Endothelial cell of umbilical vein (primary cell): ENCODE data around the gene LRRK1. TPM values are rescaled to one million over a fixed set of nuclear protein-coding genes. Genes with fewer than 3 reads are reported as not detected.

Source experiments
- BruUV-seq: library from RNA; stranded (reverse); fragments of 400-500 nt; replicated peaks from 2 replicates; lab custom pipeline; 2021; lab: Mats Ljungman, UMichigan
- CTCF ChIA-PET: fragments of 300-600, 350-600 bp; sonication (Branson Sonifier 250); formaldehyde crosslinking; loops from one replicate; lab custom pipeline; 2021; ENCODE audit warnings: antibody characterized with exemption, inconsistent platforms; lab: Charles Lee
- POLR2A ChIA-PET: fragments of 300-600, 350-600 bp; sonication (Branson Sonifier 250); formaldehyde crosslinking; loops from one replicate; lab custom pipeline; 2021; ENCODE audit warnings: antibody characterized with exemption, inconsistent platforms; lab: Charles Lee
- DNase-seq: peaks from one replicate; pipeline ENCODE4 v3.0.0-alpha.2; 2011; ENCODE audit warnings: low read depth, low spot score
- FAIRE-seq: peaks from 2 replicates; lab custom pipeline; 2011; peaks lifted over from hg19 to GRCh38; lab: Jason Lieb, UNC
- H2AFZ ChIP-seq: 2 replicates; pipeline ENCODE4 v1.6.0; 2012; ENCODE audit warnings: low read depth, low read length, control low read depth, inconsistent platforms
- H3K27ac ChIP-seq: 2 replicates; pipeline ENCODE4 v1.5.1; 2011; ENCODE audit warnings: low read depth, mild to moderate bottlenecking, control low read depth, low read length, moderate library complexity; ENCODE audit not compliant: insufficient read depth
- H3K27me3 ChIP-seq, 2 experiments: 2 replicates each; pipeline versions ENCODE4 v1.6.0 to v1.6.1; 2011; ENCODE audit warnings: low read length in 2 of 2, mixed read lengths in 1 of 2; ENCODE audit not compliant: control insufficient read depth in 2 of 2, insufficient read depth in 2 of 2
- H3K36me3 ChIP-seq, 2 experiments: 2 replicates in 1 of 2; 3 replicates in 1 of 2; pipeline ENCODE4 v1.5.1; 2011; ENCODE audit warnings: low read length in 2 of 2, mild to moderate bottlenecking in 1 of 2, moderate library complexity in 1 of 2; ENCODE audit not compliant: control insufficient read depth in 2 of 2, insufficient read depth in 2 of 2; ENCODE audit errors: extremely low read depth in 1 of 2
- H3K4me1 ChIP-seq: 3 replicates; pipeline ENCODE4 v1.5.1; 2011; ENCODE audit warnings: mild to moderate bottlenecking, low read length; ENCODE audit not compliant: control insufficient read depth, insufficient read depth; ENCODE audit errors: extremely low read depth
- H3K4me2 ChIP-seq: 2 replicates; pipeline ENCODE4 v1.6.1; 2011; ENCODE audit warnings: low read length, control low read depth, mixed read lengths; ENCODE audit not compliant: insufficient read depth
- H3K4me3 ChIP-seq, 3 experiments: fragments of 200-600 bp in 1 of 3; sonication (generic), shearing (Covaris generic) in 1 of 3; replicated peaks in 1 of 3; 2 replicates each; pipeline ENCODE4 v1.5.1; 2011 to 2016; ENCODE audit warnings: control low read depth in 3 of 3, low read length in 3 of 3, mild to moderate bottlenecking in 2 of 3, inconsistent platforms in 1 of 3, low read depth in 1 of 3, moderate library complexity in 1 of 3; ENCODE audit not compliant: insufficient read depth in 1 of 3
- H3K79me2 ChIP-seq: 2 replicates; pipeline ENCODE4 v1.6.0; 2012; ENCODE audit warnings: low read length, inconsistent platforms; ENCODE audit not compliant: control insufficient read depth, insufficient read depth
- H3K9ac ChIP-seq: replicated peaks from 2 replicates; pipeline ENCODE3; 2011; ENCODE audit warnings: low read length, control low read depth; ENCODE audit not compliant: insufficient read depth; ENCODE audit errors: extremely low read depth
- H3K9me1 ChIP-seq: replicated peaks from 3 replicates; pipeline ENCODE4 v1.6.0; 2011; ENCODE audit warnings: mild to moderate bottlenecking, low read length; ENCODE audit not compliant: control insufficient read depth, insufficient read depth; ENCODE audit errors: extremely low read depth
- H3K9me3 ChIP-seq: replicated peaks from 2 replicates; pipeline ENCODE4 v1.5.1; 2012; ENCODE audit warnings: low read length, inconsistent platforms; ENCODE audit not compliant: control insufficient read depth, insufficient read depth
- H4K20me1 ChIP-seq: replicated peaks from 2 replicates; pipeline ENCODE3; 2011; ENCODE audit warnings: mild to moderate bottlenecking, low read length; ENCODE audit not compliant: control insufficient read depth, insufficient read depth; ENCODE audit errors: extremely low read depth
- CTCF ChIP-seq, 2 donors: IDR thresholded peaks; 1 replicate in 1 of 2; 2 replicates in 1 of 2; pipeline ENCODE4 v1.5.1; 2011; ENCODE audit warnings: low read length in 2 of 2, mild to moderate bottlenecking in 2 of 2, moderate library complexity in 2 of 2, control low read depth in 1 of 2, inconsistent platforms in 1 of 2, low read depth in 1 of 2; ENCODE audit not compliant: insufficient read depth in 1 of 2; ENCODE audit errors: extremely low read depth in 1 of 2
- POLR2A ChIP-seq: IDR thresholded peaks from 2 replicates; pipeline ENCODE4 v1.6.1; 2012; ENCODE audit warnings: low read depth, mild to moderate bottlenecking, control low read depth, low read length
- POLR2AphosphoS5 ChIP-seq: IDR thresholded peaks from 2 replicates; pipeline ENCODE4 v1.6.1; 2012; ENCODE audit warnings: low read depth, mild to moderate bottlenecking, control low read depth, low read length, moderate library complexity; ENCODE audit not compliant: insufficient read depth
- dilution Hi-C: fragments of 300-500 bp; cut with MboI; formaldehyde crosslinking; loops from one replicate; pipeline ENCODE4 v1.15.0; 2019; ENCODE audit warnings: low sequenced_read_pairs; ENCODE audit not compliant: extremely low pct_ligation_motif_present
- intact Hi-C: fragments of 100-400 bp; cut with micrococcal nuclease; formaldehyde crosslinking; loops from one replicate; pipeline ENCODE4 v1.10.0; 2022
- polyA plus RNA-seq, 4 experiments: library from polyadenylated mRNA; depleted of rRNA in 3 of 4; stranded (reverse) in 3 of 4; unstranded in 1 of 4; fragments of >200 nt; gene quantifications; 2 replicates each; pipeline versions ENCODE4 v1.2.1 to v1.2.3, GENCODE V29; 2011 to 2012; ENCODE audit warnings: missing spikeins in 1 of 4
- total RNA-seq: library from RNA; stranded (reverse); gene quantifications from 2 replicates; pipeline ENCODE4 v1.2.3, GENCODE V29; 2021
- TF ChIP-seq, protein P1 (sequence below): IDR thresholded peaks from 2 replicates; pipeline ENCODE4 v1.6.1; 2011; ENCODE audit not compliant: insufficient read depth, insufficient read length

The LRRK1 gene
- total and polyA plus RNA-seq, 2 donors (not counting 3 experiments of a cell fraction or from before 2014, with no cell fraction given), result 11.0 to 22.1 TPM

DNA sequence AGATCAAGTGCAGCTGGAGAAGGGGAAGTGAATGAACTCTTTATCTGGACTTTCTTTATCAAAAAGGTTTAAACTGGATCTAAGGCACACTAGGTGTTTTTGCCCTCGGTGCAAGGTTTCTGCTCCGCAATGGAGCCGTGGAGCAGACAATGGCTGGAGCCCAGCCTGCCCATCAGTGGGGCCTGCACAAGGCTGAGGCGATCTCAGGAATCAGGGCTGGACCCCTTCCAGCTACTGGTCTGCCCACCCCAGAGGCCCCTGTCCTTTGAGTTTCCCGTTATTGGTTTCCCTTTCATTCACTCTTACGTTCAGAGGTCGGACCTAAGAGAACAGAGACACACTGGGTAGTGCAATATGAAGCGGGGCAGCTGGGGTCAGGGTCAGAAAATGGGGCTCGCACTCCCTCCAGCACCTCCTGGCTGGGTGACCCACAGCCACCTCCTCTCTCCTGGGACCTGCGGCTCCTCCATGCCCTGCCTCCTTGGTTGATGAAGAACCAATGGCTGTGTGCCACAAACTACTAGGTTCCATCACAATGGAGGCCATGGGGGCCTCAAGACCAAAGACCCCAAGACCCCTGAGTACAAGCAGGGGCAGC, 168.1 kb downstream of the LRRK1 start:
- FAIRE-seq (no peak), DNase-seq (no peak)
- no TSS peak for BruUV-seq
- Histone ChIP-seq H3K9me3 (no peaks in the 10 kb centered on the region), H3K4me2 (no peak overlapping the region), H3K9me1 (no peaks in the 10 kb centered on the region), H4K20me1 (no peaks in the 10 kb centered on the region), H3K4me3 (no peak overlapping the region), H3K4me1 (peaks cover 17% of the 10 kb centered on the region), H3K27me3 (peaks cover 0 to 2% of the 10 kb centered on the region in 2 experiments), H3K79me2 (no peaks in the 10 kb centered on the region), H3K27ac (no peak overlapping the region), H3K36me3 (no peaks in the 10 kb centered on the region), H2AFZ (no peak overlapping the region), H3K9ac (no peak overlapping the region)
- TF ChIP-seq POLR2A, result no peak
- TF ChIP-seq, protein P1, sequence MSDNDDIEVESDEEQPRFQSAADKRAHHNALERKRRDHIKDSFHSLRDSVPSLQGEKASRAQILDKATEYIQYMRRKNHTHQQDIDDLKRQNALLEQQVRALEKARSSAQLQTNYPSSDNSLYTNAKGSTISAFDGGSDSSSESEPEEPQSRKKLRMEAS, result no peak
- TF ChIP-seq CTCF (IDR thresholded peaks at IDR 0.05; ENCODE audit: extremely low read depth in 1 of 2, insufficient read depth in 1 of 2, low read depth in 1 of 2, low read length in 2 of 2), result no peak
- TF ChIP-seq POLR2AphosphoS5, result no peak
- intact Hi-C loops, result no loop called here
- dilution Hi-C loops, result no loop called here
- ChIA-PET POLR2A (no interaction called here), CTCF (interaction anchor here (1.2 to 5.0 kb wide), 6 partner anchors 34 to 171 kb away, joined by 4 to 33 read pairs (median 6); no protein-coding TSS in a partner anchor)

DNA sequence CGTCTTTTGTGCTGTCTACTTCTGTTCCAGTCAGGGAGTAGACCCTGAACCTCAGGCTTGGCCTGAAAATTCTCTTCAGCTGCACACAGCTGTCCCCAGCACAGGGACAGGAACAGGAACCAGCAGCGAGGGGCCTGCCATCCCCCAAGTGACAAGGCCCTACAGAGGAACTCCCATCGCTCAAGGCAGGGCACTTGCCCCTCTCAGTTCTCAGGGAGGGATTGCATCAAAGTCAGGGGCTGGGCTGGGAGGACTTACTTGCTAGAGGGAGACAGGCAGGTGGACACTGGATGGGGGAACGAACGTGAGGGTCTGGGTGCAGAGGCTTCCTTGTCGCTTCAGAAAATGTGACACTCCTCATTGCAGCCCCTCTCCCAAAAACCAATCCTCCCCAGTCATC, 169.1 kb downstream of the LRRK1 start:
- H3K9me1 ChIP-seq, result no peaks in the 10 kb centered on the region
- CTCF ChIA-PET, result interaction anchor here (1.1 to 5.0 kb wide), 4 partner anchors 154 to 172 kb away, joined by 3 to 33 read pairs (median 6); no protein-coding TSS in a partner anchor
- no peak overlapping the region for H3K9ac ChIP-seq
- H4K20me1 ChIP-seq, result no peaks in the 10 kb centered on the region
- dilution Hi-C loops (no loop called here), intact Hi-C loops (loop anchor here (1.0 kb wide), 3 partner anchors 18 to 170 kb away; no protein-coding TSS in a partner anchor)
- H2AFZ ChIP-seq, result no peak overlapping the region
- POLR2A ChIA-PET, result no interaction called here
- FAIRE-seq (no peak), DNase-seq (no peak)
- no peak overlapping the region for H3K4me2 ChIP-seq
- no TSS peak for BruUV-seq
- no peaks in the 10 kb centered on the region for H3K36me3 ChIP-seq
- no peaks in the 10 kb centered on the region for H3K79me2 ChIP-seq
- H3K4me1 ChIP-seq, result peaks cover 17% of the 10 kb centered on the region
- no peak overlapping the region for H3K27ac ChIP-seq
- H3K4me3 ChIP-seq, result no peak overlapping the region
- peaks cover 0 to 2% of the 10 kb centered on the region in 2 experiments for H3K27me3 ChIP-seq
- TF ChIP-seq POLR2A, result no peak
- no peak for TF ChIP-seq CTCF (IDR thresholded peaks at IDR 0.05; ENCODE audit: extremely low read depth in 1 of 2, insufficient read depth in 1 of 2, low read depth in 1 of 2, low read length in 2 of 2)
- no peaks in the 10 kb centered on the region for H3K9me3 ChIP-seq
